ENCODE results near the gene PTPRM.

The PTPRM gene

GRCh38 chr18:8293184-8293583, 726.1 kb downstream of the PTPRM start:
- Histone ChIP-seq H3K4me3 (ENCODE audit: insufficient read depth in 1 of 2, low read depth in 1 of 2, low read length in 2 of 2) (no peak overlapping the region), H4K8ac (ENCODE audit: low read length) (no peak overlapping the region), H2BK5ac (ENCODE audit: low read depth, low read length, poor library complexity, severe bottlenecking) (no peak overlapping the region), H3K27ac (ENCODE audit: low read length, poor library complexity, severe bottlenecking) (no peak overlapping the region), H2BK120ac (ENCODE audit: low read depth, low read length) (no peak overlapping the region), H3K9ac (ENCODE audit: low read length) (no peak overlapping the region), H2BK15ac (ENCODE audit: low read depth, poor library complexity, severe bottlenecking) (no peak overlapping the region), H2AFZ (ENCODE audit: low read depth, low read length) (no peak overlapping the region), H3K23ac (ENCODE audit: low read length in 2 of 2) (no peak overlapping the region), H3K79me1 (replicated peaks; ENCODE audit: low read length, poor library complexity, severe bottlenecking) (peaks cover 7% of the 10 kb centered on the region), H3K18ac (ENCODE audit: low read depth in 1 of 2, low read length in 2 of 2) (no peak overlapping the region), H3K36me3 (ENCODE audit: control insufficient read depth in 1 of 2, insufficient read depth in 2 of 2, low read depth in 1 of 2, low read length in 2 of 2) (peaks cover 12 to 22% of the 10 kb centered on the region in 2 experiments), H3K9me3 (ENCODE audit: control insufficient read depth, low read length) (no peaks in the 10 kb centered on the region), H3K27me3 (ENCODE audit: control insufficient read depth in 1 of 2, insufficient read depth in 1 of 2, low read length in 2 of 2) (no peaks in the 10 kb centered on the region), H3K4me2 (ENCODE audit: low read length, poor library complexity, severe bottlenecking) (no peak overlapping the region), H4K91ac (ENCODE audit: low read length) (no peak overlapping the region), H3K4ac (ENCODE audit: low read depth in 1 of 2, low read length in 2 of 2) (no peak overlapping the region), H2AK5ac (ENCODE audit: low read length, severe bottlenecking) (no peak overlapping the region), H3K14ac (ENCODE audit: low read length in 2 of 2) (no peak overlapping the region), H2BK12ac (ENCODE audit: low read length in 2 of 2) (no peak overlapping the region), H3K4me1 (ENCODE audit: control insufficient read depth, insufficient read depth, low read depth, low read length) (peaks cover 6% of the 10 kb centered on the region)
- no peak for DNase-seq
- WGBS: no CpG with 5 or more reads among the region's 2 CpGs

DNA sequence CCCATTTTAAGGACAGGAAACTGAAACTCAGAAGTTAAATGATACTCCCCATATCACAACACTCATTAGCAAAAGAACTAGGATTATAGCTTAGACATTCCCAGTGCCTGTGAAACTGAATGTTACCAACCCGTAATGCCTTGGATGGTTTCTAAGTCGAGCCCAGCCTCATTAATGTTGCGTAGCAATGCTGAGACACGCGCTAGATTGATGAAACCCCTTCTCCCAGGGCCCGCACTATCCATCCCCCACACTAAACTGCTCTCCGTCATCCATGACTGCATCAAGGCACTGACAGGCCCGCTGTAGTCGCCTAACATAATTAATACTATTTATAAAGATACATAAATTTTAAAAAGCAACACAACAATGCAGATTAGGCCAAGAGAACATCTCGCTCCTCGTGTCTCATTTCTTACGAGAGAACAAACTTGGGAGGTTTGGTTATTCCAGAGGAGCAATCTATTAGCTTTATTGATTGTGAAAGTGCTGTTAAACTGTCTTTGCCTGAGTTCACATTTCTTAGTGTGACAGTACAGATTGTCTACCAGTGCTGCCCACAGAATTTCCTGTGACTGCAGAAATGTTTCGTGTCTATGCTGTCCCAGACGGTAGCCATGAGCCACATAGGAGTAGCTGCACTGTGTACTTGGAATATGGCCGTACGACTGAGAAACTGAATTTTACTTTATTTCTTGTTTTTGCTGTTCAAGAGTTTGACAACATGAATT, 729.9 kb downstream of the PTPRM start:
- no peak overlapping the region for H2BK15ac ChIP-seq (ENCODE audit: low read depth, poor library complexity, severe bottlenecking)
- H3K4me2 ChIP-seq (ENCODE audit: low read length, poor library complexity, severe bottlenecking): no peak overlapping the region
- no peak overlapping the region for H3K18ac ChIP-seq (ENCODE audit: low read depth in 1 of 2, low read length in 2 of 2)
- H2AK5ac ChIP-seq (ENCODE audit: low read length, severe bottlenecking): no peak overlapping the region
- H3K4ac ChIP-seq (ENCODE audit: low read depth in 1 of 2, low read length in 2 of 2): no peak overlapping the region
- H3K14ac ChIP-seq (ENCODE audit: low read length in 2 of 2): no peak overlapping the region
- no peak overlapping the region for H3K27ac ChIP-seq (ENCODE audit: low read length, poor library complexity, severe bottlenecking)
- H3K4me3 ChIP-seq (ENCODE audit: insufficient read depth in 1 of 2, low read depth in 1 of 2, low read length in 2 of 2): no peak overlapping the region
- H3K27me3 ChIP-seq (ENCODE audit: control insufficient read depth in 1 of 2, insufficient read depth in 1 of 2, low read length in 2 of 2): no peaks in the 10 kb centered on the region
- 95% methylated on average over 15 of the region's 16 CpGs for WGBS
- H4K8ac ChIP-seq (ENCODE audit: low read length): no peak overlapping the region
- peaks cover 19 to 26% of the 10 kb centered on the region in 2 experiments for H3K36me3 ChIP-seq (ENCODE audit: control insufficient read depth in 1 of 2, insufficient read depth in 2 of 2, low read depth in 1 of 2, low read length in 2 of 2)
- H2AFZ ChIP-seq (ENCODE audit: low read depth, low read length): no peak overlapping the region
- no peak overlapping the region for H2BK120ac ChIP-seq (ENCODE audit: low read depth, low read length)
- no peak overlapping the region for H3K9ac ChIP-seq (ENCODE audit: low read length)
- H3K4me1 ChIP-seq (ENCODE audit: control insufficient read depth, insufficient read depth, low read depth, low read length): peaks cover 9% of the 10 kb centered on the region
- H2BK5ac ChIP-seq (ENCODE audit: low read depth, low read length, poor library complexity, severe bottlenecking): no peak overlapping the region
- no peaks in the 10 kb centered on the region for H3K9me3 ChIP-seq (ENCODE audit: control insufficient read depth, low read length)
- H3K23ac ChIP-seq (ENCODE audit: low read length in 2 of 2): no peak overlapping the region
- no peak overlapping the region for H4K91ac ChIP-seq (ENCODE audit: low read length)
- peaks cover 6% of the 10 kb centered on the region for H3K79me1 ChIP-seq (replicated peaks; ENCODE audit: low read length, poor library complexity, severe bottlenecking)
- no peak overlapping the region for H2BK12ac ChIP-seq (ENCODE audit: low read length in 2 of 2)
- no peak for DNase-seq

GRCh38 chr18:8298186-8298585, 731.1 kb downstream of the PTPRM start:
- Histone ChIP-seq H3K18ac (ENCODE audit: low read depth in 1 of 2, low read length in 2 of 2) (no peak overlapping the region), H2BK12ac (ENCODE audit: low read length in 2 of 2) (no peak overlapping the region), H3K14ac (ENCODE audit: low read length in 2 of 2) (no peak overlapping the region), H2BK5ac (ENCODE audit: low read depth, low read length, poor library complexity, severe bottlenecking) (no peak overlapping the region), H3K36me3 (ENCODE audit: control insufficient read depth in 1 of 2, insufficient read depth in 2 of 2, low read depth in 1 of 2, low read length in 2 of 2) (peaks cover 20 to 26% of the 10 kb centered on the region in 2 experiments), H2BK15ac (ENCODE audit: low read depth, poor library complexity, severe bottlenecking) (no peak overlapping the region), H3K4me2 (ENCODE audit: low read length, poor library complexity, severe bottlenecking) (no peak overlapping the region), H2BK120ac (ENCODE audit: low read depth, low read length) (no peak overlapping the region), H3K4ac (ENCODE audit: low read depth in 1 of 2, low read length in 2 of 2) (no peak overlapping the region), H2AFZ (ENCODE audit: low read depth, low read length) (no peak overlapping the region), H3K9ac (ENCODE audit: low read length) (no peak overlapping the region), H3K4me3 (ENCODE audit: insufficient read depth in 1 of 2, low read depth in 1 of 2, low read length in 2 of 2) (no peak overlapping the region), H4K91ac (ENCODE audit: low read length) (no peak overlapping the region), H3K23ac (ENCODE audit: low read length in 2 of 2) (no peak overlapping the region), H3K4me1 (ENCODE audit: control insufficient read depth, insufficient read depth, low read depth, low read length) (peaks cover 9% of the 10 kb centered on the region), H3K27ac (ENCODE audit: low read length, poor library complexity, severe bottlenecking) (no peak overlapping the region), H4K8ac (ENCODE audit: low read length) (no peak overlapping the region), H2AK5ac (ENCODE audit: low read length, severe bottlenecking) (no peak overlapping the region), H3K79me1 (replicated peaks; ENCODE audit: low read length, poor library complexity, severe bottlenecking) (peaks cover 8% of the 10 kb centered on the region), H3K27me3 (ENCODE audit: control insufficient read depth in 1 of 2, insufficient read depth in 1 of 2, low read length in 2 of 2) (no peaks in the 10 kb centered on the region), H3K9me3 (ENCODE audit: control insufficient read depth, low read length) (no peaks in the 10 kb centered on the region)
- no peak for DNase-seq
- 100% methylated on average over 2 of the region's 2 CpGs for WGBS

GRCh38 chr18:8299054-8299980, 732.2 kb downstream of the PTPRM start:
- H3K4ac ChIP-seq (ENCODE audit: low read depth in 1 of 2, low read length in 2 of 2): no peak overlapping the region
- H3K18ac ChIP-seq (ENCODE audit: low read depth in 1 of 2, low read length in 2 of 2): no peak overlapping the region
- H3K36me3 ChIP-seq (ENCODE audit: control insufficient read depth in 1 of 2, insufficient read depth in 2 of 2, low read depth in 1 of 2, low read length in 2 of 2): peaks cover 22 to 26% of the 10 kb centered on the region in 2 experiments
- no peak overlapping the region for H2BK5ac ChIP-seq (ENCODE audit: low read depth, low read length, poor library complexity, severe bottlenecking)
- peaks cover 11% of the 10 kb centered on the region for H3K4me1 ChIP-seq (ENCODE audit: control insufficient read depth, insufficient read depth, low read depth, low read length)
- H2BK12ac ChIP-seq (ENCODE audit: low read length in 2 of 2): no peak overlapping the region
- no peak overlapping the region for H2AFZ ChIP-seq (ENCODE audit: low read depth, low read length)
- H2BK15ac ChIP-seq (ENCODE audit: low read depth, poor library complexity, severe bottlenecking): no peak overlapping the region
- 91% methylated on average over 7 of the region's 8 CpGs for WGBS
- H3K23ac ChIP-seq (ENCODE audit: low read length in 2 of 2): no peak overlapping the region
- H3K27me3 ChIP-seq (ENCODE audit: control insufficient read depth in 1 of 2, insufficient read depth in 1 of 2, low read length in 2 of 2): no peaks in the 10 kb centered on the region
- no peak overlapping the region for H3K14ac ChIP-seq (ENCODE audit: low read length in 2 of 2)
- no peak for DNase-seq
- H4K91ac ChIP-seq (ENCODE audit: low read length): no peak overlapping the region
- no peak overlapping the region for H3K9ac ChIP-seq (ENCODE audit: low read length)
- H3K4me2 ChIP-seq (ENCODE audit: low read length, poor library complexity, severe bottlenecking): no peak overlapping the region
- H4K8ac ChIP-seq (ENCODE audit: low read length): no peak overlapping the region
- no peak overlapping the region for H2BK120ac ChIP-seq (ENCODE audit: low read depth, low read length)
- H3K79me1 ChIP-seq (replicated peaks; ENCODE audit: low read length, poor library complexity, severe bottlenecking): peaks cover 8% of the 10 kb centered on the region
- H3K9me3 ChIP-seq (ENCODE audit: control insufficient read depth, low read length): no peaks in the 10 kb centered on the region
- no peak overlapping the region for H3K4me3 ChIP-seq (ENCODE audit: insufficient read depth in 1 of 2, low read depth in 1 of 2, low read length in 2 of 2)
- no peak overlapping the region for H2AK5ac ChIP-seq (ENCODE audit: low read length, severe bottlenecking)
- H3K27ac ChIP-seq (ENCODE audit: low read length, poor library complexity, severe bottlenecking): no peak overlapping the region

All from mesenchymal stem cell (in vitro differentiated cells and primary cell).